ENCODE measurements around the gene SPANXN2. TPM values are rescaled to one million over a fixed set of nuclear protein-coding genes. Genes with fewer than 3 reads are reported as not detected.

SPANXN2 gene
- polyA plus RNA-seq, 2 of the 4 experiments (the other 2 are of a cell fraction): not detected

DNA sequence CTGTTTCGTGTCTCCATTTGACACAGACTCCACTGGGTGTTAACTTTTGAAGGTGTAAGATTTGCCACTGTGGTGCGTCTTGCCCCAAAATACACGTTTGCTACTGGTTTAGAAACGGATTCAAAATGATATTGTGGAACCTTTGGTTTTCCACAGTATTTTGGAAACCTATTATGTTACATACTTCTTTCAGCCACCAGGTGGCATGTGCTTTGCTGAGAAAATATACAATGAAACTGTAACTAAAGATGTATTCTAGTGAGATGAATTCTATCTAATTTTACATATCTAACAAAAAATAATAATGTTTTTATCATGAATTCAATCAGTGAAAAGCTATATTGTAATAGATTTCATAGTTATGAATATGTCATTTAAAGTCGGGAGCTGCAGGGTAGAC is 56.2 kb downstream of the SPANXN2 start:
- Histone ChIP-seq H3K4me2 (no peak overlapping the region), H3K9me3 (no peaks in the 10 kb centered on the region), H3K27ac (no peak overlapping the region), H3K4me3 (no peak overlapping the region), H3K4me1 (no peaks in the 10 kb centered on the region)
- POLR2A ChIA-PET: no interaction called here
- WGBS (ENCODE audit: missing lambda C conversion rate): 15% methylated on average over 5 of the region's 5 CpGs
- CTCF ChIA-PET: no interaction called here
- no peak for ATAC-seq
- TF ChIP-seq HEYL (CRISPR knock-in tag; IDR thresholded peaks at IDR 0.05): no peak
- peak; percentile 6 to 13; a peak in 1 of 5 replicates for TF ChIP-seq RAD21 (conservative IDR thresholded peaks at IDR 0.05 in 1 of 2, IDR thresholded peaks at IDR 0.05 in 1 of 2)
- TF ChIP-seq, protein P1, sequence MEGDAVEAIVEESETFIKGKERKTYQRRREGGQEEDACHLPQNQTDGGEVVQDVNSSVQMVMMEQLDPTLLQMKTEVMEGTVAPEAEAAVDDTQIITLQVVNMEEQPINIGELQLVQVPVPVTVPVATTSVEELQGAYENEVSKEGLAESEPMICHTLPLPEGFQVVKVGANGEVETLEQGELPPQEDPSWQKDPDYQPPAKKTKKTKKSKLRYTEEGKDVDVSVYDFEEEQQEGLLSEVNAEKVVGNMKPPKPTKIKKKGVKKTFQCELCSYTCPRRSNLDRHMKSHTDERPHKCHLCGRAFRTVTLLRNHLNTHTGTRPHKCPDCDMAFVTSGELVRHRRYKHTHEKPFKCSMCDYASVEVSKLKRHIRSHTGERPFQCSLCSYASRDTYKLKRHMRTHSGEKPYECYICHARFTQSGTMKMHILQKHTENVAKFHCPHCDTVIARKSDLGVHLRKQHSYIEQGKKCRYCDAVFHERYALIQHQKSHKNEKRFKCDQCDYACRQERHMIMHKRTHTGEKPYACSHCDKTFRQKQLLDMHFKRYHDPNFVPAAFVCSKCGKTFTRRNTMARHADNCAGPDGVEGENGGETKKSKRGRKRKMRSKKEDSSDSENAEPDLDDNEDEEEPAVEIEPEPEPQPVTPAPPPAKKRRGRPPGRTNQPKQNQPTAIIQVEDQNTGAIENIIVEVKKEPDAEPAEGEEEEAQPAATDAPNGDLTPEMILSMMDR (IDR thresholded peaks at IDR 0.05): peak; percentile 34; the same call in 1 of the 3 replicates
- TF ChIP-seq SMC3 (IDR thresholded peaks at IDR 0.05): peak; percentile 26; the same call in 2 of the 3 replicates
- no peak for TF ChIP-seq CHD4 (IDR thresholded peaks at IDR 0.05; ENCODE audit: borderline replicate concordance)
- FAIRE-seq: peak; percentile 88
- DNase-seq (ENCODE audit: low read depth in 1 of 2, low spot score in 1 of 2): peak; percentile 1 to 7

DNA sequence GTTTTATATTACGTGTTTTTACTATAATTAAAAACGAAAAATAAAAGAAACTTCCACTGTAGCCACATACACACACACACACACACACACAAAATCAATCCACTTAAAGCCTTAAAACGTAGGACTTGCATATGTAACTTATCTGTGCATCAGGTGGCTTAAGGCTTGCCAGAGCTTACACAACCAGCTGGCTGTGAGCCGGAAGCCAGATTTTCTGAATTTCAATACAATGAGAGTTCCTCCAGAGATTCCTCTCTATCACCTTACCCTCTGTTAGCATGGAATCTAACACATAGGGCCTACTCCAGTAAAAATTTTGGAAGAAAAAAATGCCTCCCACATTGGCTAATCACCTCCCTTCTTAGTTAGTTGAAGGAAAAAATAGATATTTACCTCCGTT is 56.8 kb downstream of the SPANXN2 start:
- no peak for TF ChIP-seq HOXB13 (CRISPR knock-in tag; IDR thresholded peaks at IDR 0.05; ENCODE audit: low read depth)
- no peak for TF ChIP-seq GATA3 (IDR thresholded peaks at IDR 0.05; ENCODE audit: borderline replicate concordance)
- TF ChIP-seq ZC3H11A (IDR thresholded peaks at IDR 0.05): no peak
- TF ChIP-seq, protein P2, sequence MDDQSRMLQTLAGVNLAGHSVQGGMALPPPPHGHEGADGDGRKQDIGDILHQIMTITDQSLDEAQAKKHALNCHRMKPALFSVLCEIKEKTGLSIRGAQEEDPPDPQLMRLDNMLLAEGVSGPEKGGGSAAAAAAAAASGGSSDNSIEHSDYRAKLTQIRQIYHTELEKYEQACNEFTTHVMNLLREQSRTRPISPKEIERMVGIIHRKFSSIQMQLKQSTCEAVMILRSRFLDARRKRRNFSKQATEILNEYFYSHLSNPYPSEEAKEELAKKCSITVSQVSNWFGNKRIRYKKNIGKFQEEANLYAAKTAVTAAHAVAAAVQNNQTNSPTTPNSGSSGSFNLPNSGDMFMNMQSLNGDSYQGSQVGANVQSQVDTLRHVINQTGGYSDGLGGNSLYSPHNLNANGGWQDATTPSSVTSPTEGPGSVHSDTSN (IDR thresholded peaks at IDR 0.05): no peak
- no peak for TF ChIP-seq EHMT2 (IDR thresholded peaks at IDR 0.05; ENCODE audit: low read depth)
- no peak for TF ChIP-seq POLR2A (IDR thresholded peaks at IDR 0.05; ENCODE audit: low read length)
- TF ChIP-seq, protein P1 (IDR thresholded peaks at IDR 0.05): no peak
- TF ChIP-seq, protein P3, sequence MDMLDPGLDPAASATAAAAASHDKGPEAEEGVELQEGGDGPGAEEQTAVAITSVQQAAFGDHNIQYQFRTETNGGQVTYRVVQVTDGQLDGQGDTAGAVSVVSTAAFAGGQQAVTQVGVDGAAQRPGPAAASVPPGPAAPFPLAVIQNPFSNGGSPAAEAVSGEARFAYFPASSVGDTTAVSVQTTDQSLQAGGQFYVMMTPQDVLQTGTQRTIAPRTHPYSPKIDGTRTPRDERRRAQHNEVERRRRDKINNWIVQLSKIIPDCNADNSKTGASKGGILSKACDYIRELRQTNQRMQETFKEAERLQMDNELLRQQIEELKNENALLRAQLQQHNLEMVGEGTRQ (IDR thresholded peaks at IDR 0.05): no peak
- TF ChIP-seq, protein P4, sequence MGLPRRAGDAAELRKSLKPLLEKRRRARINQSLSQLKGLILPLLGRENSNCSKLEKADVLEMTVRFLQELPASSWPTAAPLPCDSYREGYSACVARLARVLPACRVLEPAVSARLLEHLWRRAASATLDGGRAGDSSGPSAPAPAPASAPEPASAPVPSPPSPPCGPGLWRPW (IDR thresholded peaks at IDR 0.05): no peak
- TF ChIP-seq ZNF302 (CRISPR knock-in tag; IDR thresholded peaks at IDR 0.05): no peak
- TF ChIP-seq NPAS2 (CRISPR knock-in tag; IDR thresholded peaks at IDR 0.05; ENCODE audit: borderline replicate concordance): no peak
- TF ChIP-seq NR3C1 (IDR thresholded peaks at IDR 0.05): no peak
- TF ChIP-seq, protein P5, sequence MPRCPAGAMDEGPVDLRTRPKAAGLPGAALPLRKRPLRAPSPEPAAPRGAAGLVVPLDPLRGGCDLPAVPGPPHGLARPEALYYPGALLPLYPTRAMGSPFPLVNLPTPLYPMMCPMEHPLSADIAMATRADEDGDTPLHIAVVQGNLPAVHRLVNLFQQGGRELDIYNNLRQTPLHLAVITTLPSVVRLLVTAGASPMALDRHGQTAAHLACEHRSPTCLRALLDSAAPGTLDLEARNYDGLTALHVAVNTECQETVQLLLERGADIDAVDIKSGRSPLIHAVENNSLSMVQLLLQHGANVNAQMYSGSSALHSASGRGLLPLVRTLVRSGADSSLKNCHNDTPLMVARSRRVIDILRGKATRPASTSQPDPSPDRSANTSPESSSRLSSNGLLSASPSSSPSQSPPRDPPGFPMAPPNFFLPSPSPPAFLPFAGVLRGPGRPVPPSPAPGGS (IDR thresholded peaks at IDR 0.05): no peak
- TF ChIP-seq NFE2L2 (conservative IDR thresholded peaks at IDR 0.05; ENCODE audit: low read length): no peak
- no peak for TF ChIP-seq RAD21 (conservative IDR thresholded peaks at IDR 0.05 in 1 of 2, IDR thresholded peaks at IDR 0.05 in 1 of 2)
- ChIA-PET CTCF (no interaction called here), POLR2A (no interaction called here)
- no peak overlapping the region for H3K4me3 ChIP-seq
- ATAC-seq (no peak), DNase-seq (ENCODE audit: low read depth in 1 of 2, low spot score in 1 of 2) (no peak), FAIRE-seq (no peak)
- H3K9me3 ChIP-seq: no peaks in the 10 kb centered on the region
- no peaks in the 10 kb centered on the region for H3K4me1 ChIP-seq
- WGBS (ENCODE audit: missing lambda C conversion rate): 17% methylated on average over 5 of the region's 5 CpGs
- no peak overlapping the region for H3K27ac ChIP-seq
- H3K4me2 ChIP-seq: no peak overlapping the region

Other genes starting within 250 kb of the SPANXN2 start
- gene SPANXN3, start 203.3 kb downstream of the SPANXN2 start, polyA plus RNA-seq (2011; rRNA removed): not detected in 2 replicates
- not detected in 3 replicates for gene SPANXN3, start 203.3 kb downstream of the SPANXN2 start, polyA plus RNA-seq (2017; fragmentation: RNase III; extraction: RNeasy Plus Mini Kit Qiagen cat#74134 plus additional on column Dnase treatment)
- 0.03 TPM in 2 replicates for gene SLITRK4, start 84.7 kb downstream of the SPANXN2 start, polyA plus RNA-seq (2011; rRNA removed)
- not detected in 3 replicates for gene SLITRK4, start 84.7 kb downstream of the SPANXN2 start, polyA plus RNA-seq (2017; fragmentation: RNase III; extraction: RNeasy Plus Mini Kit Qiagen cat#74134 plus additional on column Dnase treatment)
- gene UBE2NL, start 163.3 kb upstream of the SPANXN2 start, polyA plus RNA-seq (2011; rRNA removed): not detected in 2 replicates
- not detected in 3 replicates for gene UBE2NL, start 163.3 kb upstream of the SPANXN2 start, polyA plus RNA-seq (2017; fragmentation: RNase III; extraction: RNeasy Plus Mini Kit Qiagen cat#74134 plus additional on column Dnase treatment)

All from A549 (cell line).